ENCODE measurements around the gene CCDC142. TPM values are rescaled to one million over a fixed set of nuclear protein-coding genes. Genes with fewer than 3 reads are reported as not detected.
"Not testable (repeated sequence)": the region's sequence is repeated elsewhere in the genome, so short reads cannot be mapped to it uniquely, and the experiment has no call there.

CCDC142 gene
- total RNA-seq, 1 experiment from 2014 or later = 8.9 TPM

DNA sequence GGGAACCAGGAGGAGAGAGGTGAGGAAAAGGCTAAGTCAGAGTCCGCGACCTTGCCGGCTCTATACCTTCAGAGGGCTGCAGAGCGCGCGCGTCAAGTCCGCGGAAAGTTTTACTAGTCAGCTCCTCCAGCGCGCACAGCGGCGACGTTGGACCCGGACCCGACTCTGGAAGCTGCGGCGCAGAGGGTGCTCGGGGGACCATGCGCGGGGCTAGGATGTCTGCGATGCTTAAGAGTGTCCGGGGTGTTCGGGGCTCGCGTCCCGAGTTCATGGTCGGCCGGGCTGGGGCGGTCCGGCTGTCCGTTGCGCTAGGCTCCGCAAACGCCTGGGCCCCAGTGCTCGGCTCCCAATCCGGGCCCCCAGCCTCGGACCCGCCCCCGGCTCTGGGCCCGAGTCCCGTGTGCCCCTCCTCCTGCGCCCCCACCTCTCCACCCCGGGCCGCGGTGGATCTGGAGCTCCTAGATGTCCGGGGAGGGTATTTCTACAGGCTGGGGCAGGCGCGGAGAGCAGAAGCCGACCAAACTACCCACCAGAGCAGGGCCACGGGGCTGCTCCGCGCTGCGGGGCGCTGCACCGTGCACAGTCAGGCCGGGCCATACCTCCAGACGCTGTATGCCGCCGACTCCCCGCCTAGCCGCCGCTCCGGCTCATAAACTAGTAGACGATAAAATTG is 16.6 kb upstream of the CCDC142 start, which contains the start of gene LBX2:
LBX2 (minus strand) TSS at position 337 of the 673 bp plus-strand sequence; CDS start at position 271, 66 bp downstream.
- peak; percentile 40 for DNase-seq (ENCODE audit: low read depth)

GRCh38 chr2:74498500-74499266 is 15.9 kb upstream of the CCDC142 start:
- DNase-seq (ENCODE audit: low read depth) = peak; percentile 59

GRCh38 chr2:74497777-74498499 is 15.1 kb upstream of the CCDC142 start:
- no peak for DNase-seq (ENCODE audit: low read depth)

GRCh38 chr2:74496997-74497776 is 14.4 kb upstream of the CCDC142 start:
- no peak for DNase-seq (ENCODE audit: low read depth)

DNA sequence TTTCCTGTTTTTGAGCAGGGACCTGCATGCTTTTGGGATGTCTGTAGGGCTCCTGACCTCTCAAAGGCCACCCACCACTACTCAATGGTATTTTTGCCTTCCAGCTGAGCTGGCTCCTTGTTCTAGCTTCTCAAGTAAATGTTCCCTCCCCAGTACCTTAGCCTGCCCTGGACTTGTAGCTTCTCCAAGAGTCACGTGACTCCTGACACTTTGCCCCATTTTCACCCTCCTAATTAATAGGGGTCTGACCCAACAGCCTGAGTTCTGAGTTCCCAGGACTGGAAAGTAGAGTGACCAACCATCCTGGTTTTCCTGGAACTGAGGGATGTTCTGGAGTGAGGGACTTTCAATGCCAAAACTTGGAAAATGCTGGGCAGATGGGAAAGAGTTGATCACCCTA is 12.6 kb upstream of the CCDC142 start:
- DNase-seq (ENCODE audit: low read depth) = no peak

GRCh38 chr2:74493546-74493945 is 10.7 kb upstream of the CCDC142 start:
- DNase-seq (ENCODE audit: low read depth) = no peak

- no peak for DNase-seq (ENCODE audit: low read depth)
Measured at GRCh38 chr2:74491648-74492544, 9.1 kb upstream of the CCDC142 start.

GRCh38 chr2:74489906-74490305 is 7.1 kb upstream of the CCDC142 start:
- DNase-seq (ENCODE audit: low read depth) = no peak

DNA sequence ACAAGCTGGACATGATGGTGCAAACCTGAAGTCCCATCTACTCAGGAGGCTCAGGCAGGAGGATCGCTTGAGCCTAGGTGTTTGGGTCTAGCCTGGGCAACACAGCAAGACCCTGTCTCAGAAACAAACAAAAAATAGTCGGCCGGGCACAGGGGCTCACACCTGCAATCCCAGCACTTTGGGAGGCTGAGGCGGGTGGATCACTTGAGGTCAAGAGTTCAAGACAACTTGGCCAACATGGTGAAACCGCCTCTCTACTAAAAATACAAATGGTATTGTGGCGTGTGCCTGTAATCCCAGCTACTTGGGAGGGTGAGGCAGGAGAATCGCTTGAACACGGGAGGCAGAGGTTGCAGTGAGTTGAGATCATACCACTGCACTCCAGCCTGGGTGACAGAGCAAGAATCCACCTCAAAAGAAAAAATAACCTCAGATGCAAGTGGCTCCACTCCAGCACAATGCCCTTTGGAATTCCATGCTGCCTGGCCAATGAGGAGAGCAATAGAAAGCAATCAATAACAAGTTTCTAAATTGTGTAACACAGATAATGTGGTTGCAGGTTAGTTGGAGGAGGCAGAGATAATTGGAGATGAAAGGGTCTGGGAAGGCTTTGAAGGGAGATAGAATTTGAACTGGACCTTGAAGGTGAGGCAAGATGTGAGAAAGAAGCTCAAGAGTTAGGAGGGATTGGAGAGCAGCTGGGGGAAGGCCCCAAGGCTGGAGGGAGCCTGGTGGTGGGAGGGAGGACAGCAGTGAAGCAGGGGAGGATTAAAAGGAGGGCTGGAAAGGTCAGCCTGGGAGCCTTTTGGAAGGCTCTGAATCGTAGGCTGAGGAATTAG is 6.1 kb upstream of the CCDC142 start:
- no peak for DNase-seq (ENCODE audit: low read depth)

GRCh38 chr2:74486141-74486540 is 3.3 kb upstream of the CCDC142 start:
- no peak for DNase-seq (ENCODE audit: low read depth)

DNA sequence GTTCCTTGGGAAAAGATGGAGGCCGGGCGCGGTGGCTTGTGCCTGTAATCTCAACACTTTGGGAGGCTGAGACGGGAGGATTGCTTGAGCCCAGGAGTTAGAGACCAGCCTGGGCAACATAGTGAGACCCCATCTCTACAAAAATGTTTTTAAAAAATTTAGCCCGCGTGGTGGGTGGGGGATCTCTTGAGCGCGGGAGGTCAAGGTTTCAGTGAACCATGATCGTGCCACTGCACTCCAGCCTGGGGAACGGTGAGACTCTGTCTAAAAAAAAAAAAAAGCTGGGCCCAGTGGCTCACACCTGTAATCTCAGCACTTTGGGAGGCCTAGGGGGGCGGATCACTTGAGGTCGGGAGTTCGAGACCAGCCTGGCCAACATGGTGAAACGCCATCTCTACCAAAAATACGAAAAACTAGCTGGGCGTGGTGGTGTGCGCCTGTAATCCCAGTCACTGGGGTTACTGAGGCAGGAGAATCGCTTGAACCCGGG is 922 bp upstream of the CCDC142 start:
- not testable (repeated sequence) for DNase-seq (ENCODE audit: low read depth)

DNA sequence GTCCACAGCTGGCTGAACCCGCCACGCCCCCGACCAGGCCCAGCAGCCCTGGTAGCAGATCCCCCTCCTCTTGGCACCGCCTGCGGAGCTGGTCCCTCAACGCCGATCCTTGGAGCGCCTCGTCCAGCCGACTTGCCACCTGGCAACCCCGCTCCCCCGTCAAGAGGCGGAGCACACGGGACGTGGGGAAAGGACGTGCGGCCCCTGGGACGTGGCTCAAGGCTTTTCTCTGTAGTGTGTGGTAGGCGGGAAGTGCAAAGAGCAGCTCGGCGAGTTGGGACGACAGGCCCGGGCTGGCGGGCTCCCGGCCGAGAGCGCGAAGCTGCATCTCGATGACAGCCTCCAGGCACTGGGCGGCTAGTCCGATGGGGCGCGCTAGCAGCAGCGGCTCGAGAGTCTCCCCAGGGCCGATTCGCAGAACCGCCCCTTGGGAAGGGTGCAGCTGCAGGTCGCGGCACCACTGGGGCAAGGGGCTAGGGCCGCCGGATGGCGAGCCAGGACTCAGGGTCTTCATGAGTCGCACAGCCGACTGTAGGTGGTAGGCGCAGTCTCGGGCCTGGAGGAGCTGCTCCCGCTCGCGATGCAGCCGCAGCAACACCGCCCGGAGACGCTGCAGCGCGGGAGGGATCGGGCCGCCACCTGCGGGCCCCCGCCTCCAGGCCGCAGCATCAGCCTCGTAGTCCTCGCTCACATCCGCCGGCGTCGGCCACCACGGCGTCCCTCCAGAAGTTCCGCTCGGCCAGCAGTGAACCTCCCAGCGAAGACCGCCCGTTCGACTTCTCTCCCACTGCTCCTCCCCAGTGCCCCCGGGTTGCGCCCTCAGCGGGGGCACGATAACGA is 617 bp downstream of the CCDC142 start:
- no peak for DNase-seq (ENCODE audit: low read depth)

- no peak for DNase-seq (ENCODE audit: low read depth)
Measured at GRCh38 chr2:74481431-74481830, 1.4 kb downstream of the CCDC142 start.

- DNase-seq (ENCODE audit: low read depth) = no peak
Measured at GRCh38 chr2:74474899-74475298, 7.9 kb downstream of the CCDC142 start.

DNA sequence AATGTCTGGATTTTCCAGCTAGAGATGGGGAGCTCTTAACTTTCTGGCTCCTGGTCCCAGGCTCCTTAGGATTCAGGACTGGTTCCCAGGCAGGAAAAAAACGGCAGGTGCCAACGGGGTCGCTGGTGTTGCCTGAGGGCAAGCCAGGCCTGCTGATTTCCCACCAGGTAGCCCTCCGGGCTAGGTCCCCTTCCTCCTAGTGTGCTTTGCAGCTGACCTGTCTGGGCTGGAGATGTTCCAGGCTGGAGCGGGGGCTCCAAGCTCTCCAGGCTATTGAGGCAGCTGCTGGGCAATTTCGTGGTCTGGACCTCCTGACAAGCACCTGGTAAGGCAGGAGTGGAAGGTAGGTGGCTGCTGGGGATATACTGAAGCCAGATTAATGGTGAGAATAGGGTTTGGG is 8.3 kb downstream of the CCDC142 start:
- no peak for DNase-seq (ENCODE audit: low read depth)

DNA sequence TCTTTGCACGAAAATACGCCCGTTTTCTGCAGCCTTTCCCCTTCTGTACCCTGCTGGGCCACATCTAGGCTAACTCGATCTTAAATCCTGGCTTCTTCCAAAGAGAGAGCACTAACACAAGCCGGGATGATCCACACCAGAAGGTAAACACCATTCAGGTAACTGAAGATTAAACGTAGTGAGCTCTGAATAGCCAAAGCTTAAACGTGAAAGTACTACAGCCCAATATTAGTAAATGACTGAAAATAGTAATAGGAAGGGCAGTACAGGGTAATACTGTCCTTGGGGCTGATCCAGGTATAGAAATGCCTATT is 9.9 kb downstream of the CCDC142 start:
- DNase-seq (ENCODE audit: low read depth) = no peak

- DNase-seq (ENCODE audit: low read depth) = peak; percentile 97
Measured at GRCh38 chr2:74472086-74472944, 10.5 kb downstream of the CCDC142 start, which contains the start of gene MRPL53. MRPL53 (minus strand) TSS chr2:74472680; CDS start chr2:74472660, 20 bp downstream.
